Ishikawa (cell line): ENCODE results near the gene DENND1A.

ENCODE experiments used
- CEBPB ChIP-seq: IDR thresholded peaks from 2 replicates; pipeline ENCODE4 v1.6.1; 2012
- CREB1 ChIP-seq: IDR thresholded peaks from 2 replicates; pipeline ENCODE4 v1.6.1; 2012; ENCODE audit warnings: low read depth
- EGR1 ChIP-seq: IDR thresholded peaks from 2 replicates; pipeline ENCODE4 v1.6.1; 2012
- EP300 ChIP-seq: IDR thresholded peaks from 2 replicates; pipeline ENCODE4 v1.6.1; 2012; ENCODE audit warnings: borderline replicate concordance
- FOXM1 ChIP-seq: IDR thresholded peaks from 2 replicates; pipeline ENCODE4 v1.6.1; 2012; ENCODE audit warnings: low read depth, borderline replicate concordance
- MAX ChIP-seq: IDR thresholded peaks from 2 replicates; pipeline ENCODE4 v1.6.1; 2012
- NFIC ChIP-seq: IDR thresholded peaks from 2 replicates; pipeline ENCODE4 v1.6.1; 2012
- RAD21 ChIP-seq: IDR thresholded peaks from 2 replicates; pipeline ENCODE4 v1.6.1; 2012; ENCODE audit warnings: low read depth
- REST ChIP-seq: IDR thresholded peaks from 2 replicates; pipeline ENCODE4 v1.6.1; 2012; ENCODE audit warnings: low read depth, mild to moderate bottlenecking
- TAF1 ChIP-seq: IDR thresholded peaks from 2 replicates; pipeline ENCODE4 v1.6.1; 2012; ENCODE audit warnings: low read depth, mild to moderate bottlenecking
- TCF12 ChIP-seq: IDR thresholded peaks from 2 replicates; pipeline ENCODE4 v1.6.1; 2012; ENCODE audit warnings: low read depth
- TEAD4 ChIP-seq: IDR thresholded peaks from 2 replicates; pipeline ENCODE4 v1.6.1; 2012
- USF1 ChIP-seq: IDR thresholded peaks from 2 replicates; pipeline ENCODE4 v1.6.1; 2012
- YY1 ChIP-seq: IDR thresholded peaks from 2 replicates; pipeline ENCODE4 v1.6.1; 2012; ENCODE audit warnings: low read depth
- ZBTB7A ChIP-seq: IDR thresholded peaks from 2 replicates; pipeline ENCODE4 v1.6.1; 2012; ENCODE audit warnings: low read depth

Gene DENND1A

GRCh38 chr9:123399803-123400378 lies 530.0 kb downstream of the DENND1A start:
- TF ChIP-seq RAD21 (0 out of 2 replicates have a peak, but pooled peaks have one; percentile 14), ZBTB7A (no peak)

GRCh38 chr9:123397975-123398374 lies 532.0 kb downstream of the DENND1A start:
- TF ChIP-seq MAX (no peak), EGR1 (no peak), ZBTB7A (no peak), USF1 (no peak), YY1 (no peak), CEBPB (no peak), EP300 (no peak), TCF12 (no peak), RAD21 (no peak)

GRCh38 chr9:123395689-123396511 lies 534.0 kb downstream of the DENND1A start:
- no peak for TF ChIP-seq EP300
- TF ChIP-seq ZBTB7A, result no peak
- TF ChIP-seq YY1, result no peak

- no peak for TF ChIP-seq EGR1
- TF ChIP-seq YY1, result no peak
These were observed 534.6 kb downstream of the DENND1A start for GRCh38 chr9:123395276-123395688.

- TF ChIP-seq USF1 (no peak), NFIC (no peak), REST (no peak), TCF12 (no peak), CEBPB (no peak), EP300 (no peak), FOXM1 (no peak), YY1 (no peak), EGR1 (no peak), MAX (no peak), RAD21 (no peak)
These were observed 535.4 kb downstream of the DENND1A start for GRCh38 chr9:123394291-123395235.

- no peak for TF ChIP-seq RAD21
These were observed 537.1 kb downstream of the DENND1A start for GRCh38 chr9:123392802-123393201.

GRCh38 chr9:123391946-123392345 lies 538.0 kb downstream of the DENND1A start:
- no peak for TF ChIP-seq REST
- no peak; the same call in 1 of the 2 replicates for TF ChIP-seq MAX
- no peak for TF ChIP-seq CEBPB
- TF ChIP-seq NFIC, result no peak
- TF ChIP-seq USF1, result no peak
- TF ChIP-seq ZBTB7A, result no peak
- TF ChIP-seq YY1, result no peak
- no peak for TF ChIP-seq TCF12
- TF ChIP-seq CREB1, result no peak
- no peak for TF ChIP-seq TAF1
- no peak for TF ChIP-seq EP300
- no peak for TF ChIP-seq TEAD4
- TF ChIP-seq FOXM1, result no peak
- no peak for TF ChIP-seq RAD21
- no peak for TF ChIP-seq EGR1
